HCT116 (cell line): ENCODE results near the gene PCBP1. TPM values are rescaled to one million over a fixed set of nuclear protein-coding genes. Genes with fewer than 3 reads are reported as not detected.

Experiments used
- ATAC-seq: fragments of 200-7000 bp; cut with Tn5 transposase; 2 replicates; pipeline ENCODE4 v1.9.1; 2020; ENCODE audit warnings: mild to moderate bottlenecking, moderate library complexity
- BruUV-seq: library from RNA; stranded (reverse); fragments of 400-500 nt; replicated peaks from 2 replicates; lab custom pipeline; 2021; lab: Mats Ljungman, UMichigan
- CTCF ChIA-PET: fragments of 300-600 bp; sonication (Branson Sonifier 250); formaldehyde crosslinking; loops from one replicate; lab custom pipeline; 2021; ENCODE audit warnings: antibody characterized with exemption; lab: Charles Lee
- POLR2A ChIA-PET: fragments of 300-600, 350-600 bp; sonication (Branson Sonifier 250); formaldehyde crosslinking; loops from one replicate; lab custom pipeline; 2021; ENCODE audit warnings: antibody characterized with exemption; lab: Charles Lee
- RAD21 ChIA-PET, 2 experiments: fragments of 300-600 bp; sonication (Branson Sonifier 250); formaldehyde crosslinking; loops; one replicate each; lab custom pipeline; 2023; ENCODE audit warnings: low total read pairs in 2 of 2; ENCODE audit not compliant: uncharacterized antibody in 2 of 2, unreplicated experiment in 2 of 2, low non-redundant PET in 1 of 2; lab: Charles Lee
- DNase-seq: peaks from one replicate; pipeline ENCODE4 v3.0.0-alpha.2; 2010; ENCODE audit warnings: low read depth, low spot score
- H2AFZ ChIP-seq: fragments of 200-600 bp; shearing (Covaris generic), sonication (generic); 2 replicates; pipeline ENCODE4 v1.6.1; 2017; ENCODE audit warnings: low read depth, mixed run types, mixed read lengths, antibody characterized with exemption, low read length; ENCODE audit not compliant: poor library complexity, severe bottlenecking
- H3K27ac ChIP-seq: 2 replicates; pipeline ENCODE4 v1.5.1; 2012; ENCODE audit warnings: low read depth, low read length
- H3K27me3 ChIP-seq: fragments of 200-600 bp; sonication (generic); 2 replicates; pipeline ENCODE4 v1.6.1; 2016; ENCODE audit warnings: mixed run types, low read length, mixed read lengths; ENCODE audit not compliant: insufficient read depth
- H3K36me3 ChIP-seq, 2 experiments: fragments of 200-500 bp in 1 of 2; fragments of 200-600 bp in 1 of 2; sonication (Bioruptor generic) in 1 of 2; sonication (generic) in 1 of 2; 2 replicates each; pipeline versions ENCODE4 v1.5.1 to v1.6.1; 2014 to 2016; ENCODE audit warnings: low read length in 2 of 2, inconsistent platforms in 1 of 2, mixed read lengths in 1 of 2, mixed run types in 1 of 2; ENCODE audit not compliant: insufficient read depth in 2 of 2, control insufficient read depth in 1 of 2
- H3K4me1 ChIP-seq, 2 experiments: fragments of 200-600 bp in 1 of 2; sonication (generic) in 1 of 2; 2 replicates each; pipeline versions ENCODE4 v1.5.1 to v1.6.1; 2012 to 2017; ENCODE audit warnings: low read length in 2 of 2, inconsistent platforms in 1 of 2, mild to moderate bottlenecking in 1 of 2, mixed read lengths in 1 of 2, mixed run types in 1 of 2, moderate library complexity in 1 of 2; ENCODE audit not compliant: insufficient read depth in 2 of 2, control insufficient read depth in 1 of 2
- H3K4me2 ChIP-seq: fragments of 200-600 bp; sonication (generic); 2 replicates; pipeline ENCODE4 v1.6.1; 2017; ENCODE audit warnings: mixed run types, low read length, mixed read lengths
- H3K4me3 ChIP-seq, 2 experiments: fragments of 200-600 bp in 1 of 2; sonication (generic) in 1 of 2; replicated peaks in 1 of 2; 2 replicates each; pipeline ENCODE4 v1.5.1; 2011 to 2016; ENCODE audit warnings: low read length in 2 of 2, control low read depth in 1 of 2, low read depth in 1 of 2, mild to moderate bottlenecking in 1 of 2, mixed read lengths in 1 of 2, mixed run types in 1 of 2
- H3K79me2 ChIP-seq: fragments of 200-600 bp; sonication (generic); 2 replicates; pipeline ENCODE4 v1.6.1; 2017; ENCODE audit warnings: mild to moderate bottlenecking, mixed run types, low read length, moderate library complexity, mixed read lengths; ENCODE audit not compliant: insufficient read depth
- H3K9ac ChIP-seq: fragments of 200-600 bp; sonication (generic); 2 replicates; pipeline ENCODE4 v1.6.1; 2016; ENCODE audit warnings: low read length, mixed read lengths
- H3K9me2 ChIP-seq: fragments of 200-600 bp; sonication (generic), shearing (Covaris generic); 2 replicates; pipeline ENCODE4 v1.6.1; 2017; ENCODE audit warnings: mixed run types, mild to moderate bottlenecking, moderate library complexity; ENCODE audit not compliant: insufficient read depth
- H3K9me3 ChIP-seq, 2 experiments: fragments of 200-500 bp in 1 of 2; fragments of 200-600 bp in 1 of 2; sonication (Bioruptor generic) in 1 of 2; sonication (generic) in 1 of 2; 2 replicates each; pipeline ENCODE4 v1.6.1; 2014 to 2017; ENCODE audit warnings: low read length in 2 of 2, mixed read lengths in 2 of 2, inconsistent platforms in 1 of 2, low read depth in 1 of 2, mild to moderate bottlenecking in 1 of 2, mixed run types in 1 of 2, moderate library complexity in 1 of 2; ENCODE audit not compliant: control insufficient read depth in 1 of 2, insufficient read depth in 1 of 2
- H4K20me1 ChIP-seq: fragments of 200-600 bp; sonication (generic), shearing (Covaris generic); 2 replicates; pipeline ENCODE4 v1.6.1; 2017; ENCODE audit warnings: mixed run types, mild to moderate bottlenecking, moderate library complexity; ENCODE audit not compliant: insufficient read depth
- CBX3 ChIP-seq: IDR thresholded peaks from 2 replicates; pipeline ENCODE4 v1.6.1; 2012; ENCODE audit warnings: low read depth
- CEBPB ChIP-seq: IDR thresholded peaks from 2 replicates; pipeline ENCODE4 v1.6.1; 2012; ENCODE audit warnings: low read depth
- EGR1 ChIP-seq: IDR thresholded peaks from 2 replicates; pipeline ENCODE4 v1.6.1; 2012; ENCODE audit warnings: low read depth
- ELF1 ChIP-seq: IDR thresholded peaks from 2 replicates; pipeline ENCODE4 v1.6.1; 2012; ENCODE audit warnings: low read depth, borderline replicate concordance
- EZH2phosphoT487 ChIP-seq: fragments of 200-600 bp; IDR thresholded peaks from 2 replicates; pipeline ENCODE4 v1.6.1; 2018; ENCODE audit warnings: antibody characterized with exemption, borderline replicate concordance
- FOSL1 ChIP-seq: IDR thresholded peaks from 2 replicates; pipeline ENCODE4 v1.6.1; 2012; ENCODE audit warnings: low read depth
- JUND ChIP-seq: IDR thresholded peaks from 2 replicates; pipeline ENCODE4 v1.6.1; 2012
- POLR2A ChIP-seq: IDR thresholded peaks from 2 replicates; pipeline ENCODE4 v1.7.0; 2011; ENCODE audit warnings: borderline replicate concordance; ENCODE audit not compliant: insufficient read depth, insufficient read length; ENCODE audit errors: extremely low read depth
- POLR2AphosphoS5 ChIP-seq: IDR thresholded peaks from 2 replicates; pipeline ENCODE4 v1.6.1; 2011; ENCODE audit warnings: mild to moderate bottlenecking, low read depth, low read length, moderate library complexity
- RAD21 ChIP-seq: IDR thresholded peaks from 2 replicates; pipeline ENCODE4 v1.6.1; 2012; ENCODE audit warnings: low read depth, mild to moderate bottlenecking
- SIN3A ChIP-seq: IDR thresholded peaks from 2 replicates; pipeline ENCODE4 v1.6.1; 2012; ENCODE audit warnings: low read depth
- TCF7L2 ChIP-seq: IDR thresholded peaks from 2 replicates; pipeline ENCODE4 v1.7.0; 2011; ENCODE audit warnings: borderline replicate concordance, inconsistent platforms; ENCODE audit not compliant: insufficient read depth, insufficient read length; ENCODE audit errors: extremely low read depth
- YY1 ChIP-seq: IDR thresholded peaks from 2 replicates; pipeline ENCODE4 v1.6.1; 2011; ENCODE audit warnings: low read length, low read depth, moderate library complexity, mild to moderate bottlenecking; ENCODE audit not compliant: insufficient replicate concordance; ENCODE audit errors: extremely low read depth
- ZFX ChIP-seq: fragments of 450-650 bp; IDR thresholded peaks from 2 replicates; pipeline ENCODE4 v1.6.1; 2017
- intact Hi-C: fragments of 100-400 bp; cut with micrococcal nuclease; formaldehyde crosslinking; loops from 2 replicates; pipeline ENCODE4 v1.10.0; 2022
- total RNA-seq: library from RNA; stranded (reverse); gene quantifications from one replicate; pipeline ENCODE4 v1.2.1, GENCODE V29; 2021; ENCODE audit not compliant: unreplicated experiment
- TF ChIP-seq, protein P1 (sequence below): IDR thresholded peaks from 2 replicates; pipeline ENCODE4 v1.6.1; 2012
- TF ChIP-seq, protein P2 (sequence below), 3 experiments: fragments of 200-600 bp in 1 of 3; sonication (generic) in 1 of 3; IDR thresholded peaks in 2 of 3; conservative IDR thresholded peaks in 1 of 3; 2 replicates each; pipeline ENCODE4 v1.5.1; 2012 to 2017; ENCODE audit warnings: low read depth in 2 of 3, low read length in 2 of 3, antibody characterized with exemption in 1 of 3, borderline replicate concordance in 1 of 3, control low read depth in 1 of 3, mild to moderate bottlenecking in 1 of 3, mixed read lengths in 1 of 3, mixed run types in 1 of 3, moderate library complexity in 1 of 3; ENCODE audit not compliant: insufficient read depth in 1 of 3

PCBP1 gene
- total RNA-seq, 1 experiment from 2014 or later = 256 TPM

DNA sequence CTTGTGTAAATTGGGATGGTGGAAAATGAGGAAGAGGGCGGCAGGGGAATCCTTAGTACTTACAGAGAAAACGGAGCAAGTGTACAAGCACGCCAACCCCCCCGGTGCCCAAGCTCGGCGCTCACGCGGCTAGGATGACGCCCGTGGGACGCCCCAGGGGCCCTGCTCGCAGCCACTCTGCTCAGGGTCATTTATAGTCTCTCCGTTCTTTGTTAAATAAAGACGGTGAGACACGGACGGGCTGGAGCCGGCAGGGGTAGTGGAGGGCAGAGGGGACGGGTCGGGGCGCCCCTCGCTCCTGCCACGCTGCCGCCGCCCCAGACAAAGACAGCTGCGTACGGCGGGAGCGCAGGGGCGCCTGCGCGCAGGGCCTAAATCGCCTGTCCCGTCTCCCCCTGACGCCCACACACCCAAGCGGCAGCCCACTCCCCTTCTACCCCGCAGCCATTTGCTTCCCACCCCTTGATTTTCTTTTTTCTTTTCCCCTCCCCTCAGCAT is 37.8 kb downstream of the PCBP1 start:
- DNase-seq (no peak), ATAC-seq (peak; percentile 33; the same call in 1 of the 2 replicates)
- H3K4me3 ChIP-seq = peak overlapping the region in 1 of 2 experiments; percentile 53; a peak in 3 of 4 replicates
- no peaks in the 10 kb centered on the region for H3K9me2 ChIP-seq
- H3K36me3 ChIP-seq = no peaks in the 10 kb centered on the region
- no TSS peak for BruUV-seq
- H3K9ac ChIP-seq = peak overlapping the region; percentile 75
- TF ChIP-seq ELF1 = no peak
- TF ChIP-seq RAD21 = no peak
- no peak for TF ChIP-seq YY1
- TF ChIP-seq JUND = no peak
- TF ChIP-seq EZH2phosphoT487 = no peak
- no peak for TF ChIP-seq SIN3A
- no peak for TF ChIP-seq POLR2A
- no peak for TF ChIP-seq TCF7L2
- TF ChIP-seq, protein P1, sequence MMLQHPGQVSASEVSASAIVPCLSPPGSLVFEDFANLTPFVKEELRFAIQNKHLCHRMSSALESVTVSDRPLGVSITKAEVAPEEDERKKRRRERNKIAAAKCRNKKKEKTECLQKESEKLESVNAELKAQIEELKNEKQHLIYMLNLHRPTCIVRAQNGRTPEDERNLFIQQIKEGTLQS = no peak
- TF ChIP-seq, protein P2, sequence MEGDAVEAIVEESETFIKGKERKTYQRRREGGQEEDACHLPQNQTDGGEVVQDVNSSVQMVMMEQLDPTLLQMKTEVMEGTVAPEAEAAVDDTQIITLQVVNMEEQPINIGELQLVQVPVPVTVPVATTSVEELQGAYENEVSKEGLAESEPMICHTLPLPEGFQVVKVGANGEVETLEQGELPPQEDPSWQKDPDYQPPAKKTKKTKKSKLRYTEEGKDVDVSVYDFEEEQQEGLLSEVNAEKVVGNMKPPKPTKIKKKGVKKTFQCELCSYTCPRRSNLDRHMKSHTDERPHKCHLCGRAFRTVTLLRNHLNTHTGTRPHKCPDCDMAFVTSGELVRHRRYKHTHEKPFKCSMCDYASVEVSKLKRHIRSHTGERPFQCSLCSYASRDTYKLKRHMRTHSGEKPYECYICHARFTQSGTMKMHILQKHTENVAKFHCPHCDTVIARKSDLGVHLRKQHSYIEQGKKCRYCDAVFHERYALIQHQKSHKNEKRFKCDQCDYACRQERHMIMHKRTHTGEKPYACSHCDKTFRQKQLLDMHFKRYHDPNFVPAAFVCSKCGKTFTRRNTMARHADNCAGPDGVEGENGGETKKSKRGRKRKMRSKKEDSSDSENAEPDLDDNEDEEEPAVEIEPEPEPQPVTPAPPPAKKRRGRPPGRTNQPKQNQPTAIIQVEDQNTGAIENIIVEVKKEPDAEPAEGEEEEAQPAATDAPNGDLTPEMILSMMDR (IDR thresholded peaks at IDR 0.05 in 2 of 3, conservative IDR thresholded peaks at IDR 0.05 in 1 of 3; ENCODE audit: borderline replicate concordance in 1 of 3, insufficient read depth in 1 of 3, low read depth in 2 of 3, low read length in 2 of 3) = no peak
- no peak for TF ChIP-seq POLR2AphosphoS5
- no peak for TF ChIP-seq CBX3
- TF ChIP-seq CEBPB = no peak
- TF ChIP-seq FOSL1 = no peak
- TF ChIP-seq ZFX = no peak
- no peak for TF ChIP-seq EGR1
- no peaks in the 10 kb centered on the region for H3K9me3 ChIP-seq
- H3K4me2 ChIP-seq = peak overlapping the region; percentile 73
- H3K27me3 ChIP-seq = no peaks in the 10 kb centered on the region
- H4K20me1 ChIP-seq = no peaks in the 10 kb centered on the region
- intact Hi-C loops = no loop called here
- peak overlapping the region; percentile 87 for H3K27ac ChIP-seq
- POLR2A ChIA-PET = interaction anchor here (0.6 to 2.4 kb wide), 5 partner anchors 8 to 24 kb away, joined by 3 to 10 read pairs (median 5); no protein-coding TSS in a partner anchor
- no peak overlapping the region for H2AFZ ChIP-seq
- H3K4me1 ChIP-seq = peaks cover 19 to 35% of the 10 kb centered on the region in 2 experiments
- H3K79me2 ChIP-seq = no peaks in the 10 kb centered on the region
- RAD21 ChIA-PET = no interaction called here
- CTCF ChIA-PET = interaction anchor here (1.5 kb wide), 1 partner anchor 18 kb away, joined by 3 read pairs; no protein-coding TSS in a partner anchor
